Measurements from ENCODE around the gene TNS4. TPM values are rescaled to one million over a fixed set of nuclear protein-coding genes. Genes with fewer than 3 reads are reported as not detected.

The TNS4 gene
- total and polyA plus RNA-seq, 9 of the 15 experiments (the other 6 are each of a cell fraction or from before 2014, with no cell fraction given): 0.04 to 0.73 (median 0.24) TPM; not detected in 1

GRCh38 chr17:40510328-40510648 is 8.9 kb upstream of the TNS4 start:
- H3K79me2 ChIP-seq (ENCODE audit: control insufficient read depth, insufficient read depth, low read length): no peaks in the 10 kb centered on the region
- H2AFZ ChIP-seq (ENCODE audit: low read depth, low read length): 0 out of 2 replicates have a peak overlapping the region, but pooled peaks have one; percentile 39
- POLR2A ChIA-PET: no interaction called here
- ATAC-seq: no peak
- BruUV-seq (replicated peaks): no TSS peak
- H3K27me3 ChIP-seq (ENCODE audit: control insufficient read depth in 2 of 2, insufficient read depth in 2 of 2, low read length in 2 of 2): no peaks in the 10 kb centered on the region
- in situ Hi-C loops (cut with MboI) (no loop called here), intact Hi-C loops (cut with micrococcal nuclease) (no loop called here)
- no peak overlapping the region for H3K9ac ChIP-seq (ENCODE audit: insufficient read depth in 1 of 2, low read depth in 2 of 2, low read length in 2 of 2)
- H3K4me3 ChIP-seq: no peak overlapping the region
- no peak overlapping the region for H3K4me2 ChIP-seq (ENCODE audit: insufficient read depth, low read length)
- TF ChIP-seq TAF9B (IDR thresholded peaks at IDR 0.05; ENCODE audit: partially characterized antibody): no peak
- no peak for TF ChIP-seq HCFC1 (IDR thresholded peaks at IDR 0.05; ENCODE audit: low read depth, low read length)
- no peak for TF ChIP-seq ZNF785 (CRISPR knock-in tag; IDR thresholded peaks at IDR 0.05)
- CTCF ChIA-PET (ENCODE audit: low intra/inter-chr PET ratio): no interaction called here
- no peaks in the 10 kb centered on the region for H3K36me3 ChIP-seq (ENCODE audit: control insufficient read depth, insufficient read depth, low read length)
- no peak for DNase-seq (ENCODE audit: extremely low read depth in 1 of 4, low spot score in 3 of 4)
- no peaks in the 10 kb centered on the region for H3K9me3 ChIP-seq (replicated peaks; ENCODE audit: control insufficient read depth, insufficient read depth, low read depth, low read length)
- H3K27ac ChIP-seq (ENCODE audit: extremely low read depth, low read depth, low read length): no peak overlapping the region
- peaks cover 8 to 17% of the 10 kb centered on the region in 2 experiments; a peak in 4 of 5 replicates for H3K4me1 ChIP-seq (replicated peaks in 1 of 2; ENCODE audit: control insufficient read depth in 2 of 2, insufficient read depth in 2 of 2, low read length in 2 of 2)
- WGBS (ENCODE audit: insufficient coverage, low coverage, missing lambda C conversion rate): 69% methylated on average over 8 of the region's 8 CpGs
- no peaks in the 10 kb centered on the region for H3K9me1 ChIP-seq (ENCODE audit: control insufficient read depth, insufficient read depth, low read length)
- no peak for FAIRE-seq
- H4K20me1 ChIP-seq (replicated peaks; ENCODE audit: control insufficient read depth, insufficient read depth, low read length): no peaks in the 10 kb centered on the region

GRCh38 chr17:40509626-40510327 is 8.4 kb upstream of the TNS4 start:
- CTCF ChIA-PET (ENCODE audit: low intra/inter-chr PET ratio): no interaction called here
- Histone ChIP-seq H2AFZ (ENCODE audit: low read depth, low read length) (0 out of 2 replicates have a peak overlapping the region, but pooled peaks have one; percentile 39), H3K36me3 (ENCODE audit: control insufficient read depth, insufficient read depth, low read length) (no peaks in the 10 kb centered on the region), H3K27ac (ENCODE audit: extremely low read depth, low read depth, low read length) (no peak overlapping the region), H4K20me1 (replicated peaks; ENCODE audit: control insufficient read depth, insufficient read depth, low read length) (no peaks in the 10 kb centered on the region), H3K4me3 (no peak overlapping the region), H3K4me1 (replicated peaks in 1 of 2; ENCODE audit: control insufficient read depth in 2 of 2, insufficient read depth in 2 of 2, low read length in 2 of 2) (peaks cover 8 to 17% of the 10 kb centered on the region in 2 experiments; a peak in 4 of 5 replicates), H3K79me2 (ENCODE audit: control insufficient read depth, insufficient read depth, low read length) (no peaks in the 10 kb centered on the region), H3K9ac (ENCODE audit: insufficient read depth in 1 of 2, low read depth in 2 of 2, low read length in 2 of 2) (peak overlapping the region in 1 of 2 experiments; percentile 48; a peak in 1 of 4 replicates), H3K4me2 (ENCODE audit: insufficient read depth, low read length) (no peak overlapping the region), H3K9me1 (ENCODE audit: control insufficient read depth, insufficient read depth, low read length) (no peaks in the 10 kb centered on the region), H3K27me3 (ENCODE audit: control insufficient read depth in 2 of 2, insufficient read depth in 2 of 2, low read length in 2 of 2) (no peaks in the 10 kb centered on the region), H3K9me3 (replicated peaks; ENCODE audit: control insufficient read depth, insufficient read depth, low read depth, low read length) (no peaks in the 10 kb centered on the region)
- POLR2A ChIA-PET: no interaction called here
- FAIRE-seq (no peak), DNase-seq (ENCODE audit: extremely low read depth in 1 of 4, low spot score in 3 of 4) (no peak), ATAC-seq (no peak)
- TF ChIP-seq TRIM24 (IDR thresholded peaks at IDR 0.05): no peak
- no peak for TF ChIP-seq ZNF551 (CRISPR knock-in tag; IDR thresholded peaks at IDR 0.05)
- TF ChIP-seq NR2C1 (IDR thresholded peaks at IDR 0.05): no peak
- no peak for TF ChIP-seq NR2C1 (tag; IDR thresholded peaks at IDR 0.05)
- TF ChIP-seq SIN3A (IDR thresholded peaks at IDR 0.05; ENCODE audit: borderline replicate concordance in 2 of 2, control insufficient read depth in 1 of 2, low read depth in 2 of 2, low read length in 2 of 2): no peak
- TF ChIP-seq MAFG (tag; conservative IDR thresholded peaks at IDR 0.05): no peak
- no peak for TF ChIP-seq PBX2 (CRISPR knock-in tag; IDR thresholded peaks at IDR 0.05; ENCODE audit: low read depth)
- TF ChIP-seq PBX2 (tag; conservative IDR thresholded peaks at IDR 0.05; ENCODE audit: low read depth): no peak
- intact Hi-C loops (cut with micrococcal nuclease): no loop called here
- in situ Hi-C loops (cut with MboI): no loop called here
- no TSS peak for BruUV-seq (replicated peaks)
- 77% methylated on average over 10 of the region's 10 CpGs for WGBS (ENCODE audit: insufficient coverage, low coverage, missing lambda C conversion rate)

Measured in K562 (cell line).